NB4 (cell line): ENCODE data around the gene LGALS7B.
"Not testable (repeated sequence)": the region's sequence is repeated elsewhere in the genome, so short reads cannot be mapped to it uniquely, and the experiment has no call there.

Experiments used
- POLR2A ChIP-seq: IDR thresholded peaks from 2 replicates; pipeline ENCODE4 v1.6.1; 2011; ENCODE audit warnings: mild to moderate bottlenecking; ENCODE audit not compliant: insufficient read length; ENCODE audit errors: extremely low read depth
- TF ChIP-seq, protein P1 (sequence below): IDR thresholded peaks from one replicate; pipeline ENCODE4 v1.5.1; 2012; ENCODE audit warnings: low read depth, low read length
- TF ChIP-seq, protein P2 (sequence below): IDR thresholded peaks from 2 replicates; pipeline ENCODE4 v1.6.1; 2011; ENCODE audit warnings: low read depth, low read length

DNA sequence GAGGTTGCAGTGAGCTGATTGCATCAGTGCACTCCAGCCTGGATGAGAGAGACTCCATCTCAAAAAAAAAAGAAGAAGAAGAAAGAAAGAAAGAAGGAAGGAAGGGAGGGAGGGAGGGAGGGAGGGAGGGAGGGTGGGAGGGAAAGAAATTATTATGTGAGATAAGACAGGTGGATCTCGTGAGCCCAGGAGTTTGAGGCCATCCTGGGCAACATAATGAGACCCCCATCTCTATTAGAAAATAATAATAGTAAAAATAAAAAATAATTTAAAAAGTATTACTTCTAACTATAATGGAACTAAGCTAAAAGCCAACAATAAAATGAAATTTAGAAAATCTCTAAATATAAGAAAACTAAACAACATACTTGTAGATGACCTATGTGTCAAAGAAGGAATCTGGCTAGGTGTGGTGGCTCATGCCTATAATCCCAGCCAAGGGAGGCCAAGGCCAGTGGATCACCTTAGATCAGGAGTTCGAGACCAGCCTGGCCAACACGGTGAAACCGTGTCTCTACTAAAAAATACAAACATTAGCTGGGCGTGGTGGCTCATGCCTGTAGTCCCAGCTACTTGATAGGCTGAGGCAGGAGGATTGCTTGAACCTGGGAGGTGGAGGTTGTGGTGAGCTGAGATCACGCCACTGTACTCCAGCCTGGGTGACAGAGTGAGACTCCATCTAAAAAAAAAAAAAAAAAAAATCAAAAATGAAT, 28.0 kb upstream of the LGALS7B start:
- TF ChIP-seq, protein P1, sequence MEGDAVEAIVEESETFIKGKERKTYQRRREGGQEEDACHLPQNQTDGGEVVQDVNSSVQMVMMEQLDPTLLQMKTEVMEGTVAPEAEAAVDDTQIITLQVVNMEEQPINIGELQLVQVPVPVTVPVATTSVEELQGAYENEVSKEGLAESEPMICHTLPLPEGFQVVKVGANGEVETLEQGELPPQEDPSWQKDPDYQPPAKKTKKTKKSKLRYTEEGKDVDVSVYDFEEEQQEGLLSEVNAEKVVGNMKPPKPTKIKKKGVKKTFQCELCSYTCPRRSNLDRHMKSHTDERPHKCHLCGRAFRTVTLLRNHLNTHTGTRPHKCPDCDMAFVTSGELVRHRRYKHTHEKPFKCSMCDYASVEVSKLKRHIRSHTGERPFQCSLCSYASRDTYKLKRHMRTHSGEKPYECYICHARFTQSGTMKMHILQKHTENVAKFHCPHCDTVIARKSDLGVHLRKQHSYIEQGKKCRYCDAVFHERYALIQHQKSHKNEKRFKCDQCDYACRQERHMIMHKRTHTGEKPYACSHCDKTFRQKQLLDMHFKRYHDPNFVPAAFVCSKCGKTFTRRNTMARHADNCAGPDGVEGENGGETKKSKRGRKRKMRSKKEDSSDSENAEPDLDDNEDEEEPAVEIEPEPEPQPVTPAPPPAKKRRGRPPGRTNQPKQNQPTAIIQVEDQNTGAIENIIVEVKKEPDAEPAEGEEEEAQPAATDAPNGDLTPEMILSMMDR, result not testable (repeated sequence)
- TF ChIP-seq, protein P2, sequence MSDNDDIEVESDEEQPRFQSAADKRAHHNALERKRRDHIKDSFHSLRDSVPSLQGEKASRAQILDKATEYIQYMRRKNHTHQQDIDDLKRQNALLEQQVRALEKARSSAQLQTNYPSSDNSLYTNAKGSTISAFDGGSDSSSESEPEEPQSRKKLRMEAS, result not testable (repeated sequence)
- TF ChIP-seq POLR2A, result not testable (repeated sequence)
